Measurements from ENCODE around the gene PDE9A.

The PDE9A gene

DNA sequence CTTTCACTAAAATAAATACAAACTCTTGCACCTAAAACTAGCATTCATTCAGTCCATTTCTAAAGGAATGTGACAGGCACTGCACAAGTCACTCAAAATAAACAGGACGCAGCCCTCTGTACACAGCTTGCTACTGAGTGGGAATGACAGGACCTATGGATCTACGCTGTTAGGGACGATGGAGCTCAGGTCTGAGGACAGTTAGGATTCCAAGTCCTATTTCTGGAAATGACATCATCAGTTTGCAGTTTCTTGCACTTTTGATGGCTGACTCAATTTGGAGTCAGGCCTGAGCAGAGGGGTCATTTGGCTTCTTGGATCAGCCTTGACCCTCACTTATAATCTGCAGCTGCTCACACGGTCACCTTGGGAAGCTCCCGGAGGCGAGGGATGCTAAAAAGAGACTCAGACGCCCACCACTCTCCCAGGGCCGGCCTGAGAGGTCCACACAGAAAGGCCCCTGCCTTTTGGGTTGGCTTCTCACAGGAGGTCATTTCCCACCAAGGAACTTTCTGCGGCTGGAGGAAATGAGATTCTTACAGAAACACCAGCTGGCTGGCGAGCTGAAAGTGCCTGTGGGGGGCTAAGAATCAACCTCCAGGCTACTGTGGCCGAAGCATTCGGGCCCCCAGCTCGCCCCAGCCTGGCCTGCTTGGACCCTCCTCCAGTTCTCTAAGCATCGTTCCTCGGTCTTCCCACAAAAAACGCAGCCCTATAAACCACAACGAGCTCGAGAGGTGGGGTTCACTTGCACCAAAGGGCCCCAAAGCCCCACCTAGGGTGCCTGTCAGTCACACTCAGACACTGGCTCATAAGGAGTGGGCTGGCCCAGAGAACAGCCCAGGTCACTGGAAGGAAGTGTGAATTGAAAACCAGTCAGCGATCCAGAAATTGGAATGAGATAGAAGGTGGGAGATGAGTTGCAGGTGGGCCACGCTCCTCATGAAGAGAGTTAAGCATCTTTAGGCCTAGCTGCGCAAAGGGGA is 8.9 kb upstream of the PDE9A start:
- peak; percentile 29 for DNase-seq (ENCODE audit: low read depth)

DNA sequence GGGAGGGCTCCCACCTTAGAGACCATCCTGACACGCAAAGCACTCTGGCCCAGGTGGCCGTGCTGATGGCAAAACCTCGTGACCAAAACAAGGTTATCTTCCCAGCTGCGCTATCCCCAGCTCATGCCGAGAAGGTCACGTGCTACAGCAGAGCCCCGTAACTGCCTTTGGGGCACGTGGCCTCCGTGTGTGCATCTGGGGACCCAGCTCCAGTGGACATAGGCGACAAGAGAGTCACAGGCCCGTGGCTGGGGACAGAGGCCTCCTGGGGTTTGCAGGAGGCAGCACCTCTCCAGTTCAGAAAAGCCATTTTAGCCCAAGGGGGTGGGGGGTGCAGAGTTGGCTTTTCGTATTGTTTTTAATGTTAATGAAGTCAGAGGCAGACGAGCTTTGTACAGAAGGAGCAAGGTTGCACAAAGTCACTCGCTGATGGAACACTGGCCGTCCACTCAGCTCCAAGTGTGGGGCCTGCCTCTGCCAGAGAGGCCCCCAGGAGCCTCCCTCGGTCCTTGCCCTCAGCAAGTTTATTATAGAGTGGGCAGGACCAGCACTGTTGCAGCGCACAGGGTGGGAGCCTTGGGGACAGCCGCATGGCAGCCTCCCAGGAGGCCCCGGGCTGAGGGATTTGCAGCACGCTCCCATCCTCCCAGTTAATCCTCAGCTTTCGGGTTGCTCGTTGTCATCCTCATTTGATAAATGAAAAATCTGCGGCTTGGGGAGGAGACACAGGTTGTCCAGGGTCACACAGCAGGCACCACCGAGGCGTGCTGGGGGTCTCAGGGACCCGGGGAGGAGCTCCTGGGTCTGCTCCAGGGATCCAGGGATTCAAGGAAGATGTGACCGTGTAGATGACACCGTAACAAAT is 8.0 kb upstream of the PDE9A start:
- no peak for DNase-seq (ENCODE audit: low read depth)

DNA sequence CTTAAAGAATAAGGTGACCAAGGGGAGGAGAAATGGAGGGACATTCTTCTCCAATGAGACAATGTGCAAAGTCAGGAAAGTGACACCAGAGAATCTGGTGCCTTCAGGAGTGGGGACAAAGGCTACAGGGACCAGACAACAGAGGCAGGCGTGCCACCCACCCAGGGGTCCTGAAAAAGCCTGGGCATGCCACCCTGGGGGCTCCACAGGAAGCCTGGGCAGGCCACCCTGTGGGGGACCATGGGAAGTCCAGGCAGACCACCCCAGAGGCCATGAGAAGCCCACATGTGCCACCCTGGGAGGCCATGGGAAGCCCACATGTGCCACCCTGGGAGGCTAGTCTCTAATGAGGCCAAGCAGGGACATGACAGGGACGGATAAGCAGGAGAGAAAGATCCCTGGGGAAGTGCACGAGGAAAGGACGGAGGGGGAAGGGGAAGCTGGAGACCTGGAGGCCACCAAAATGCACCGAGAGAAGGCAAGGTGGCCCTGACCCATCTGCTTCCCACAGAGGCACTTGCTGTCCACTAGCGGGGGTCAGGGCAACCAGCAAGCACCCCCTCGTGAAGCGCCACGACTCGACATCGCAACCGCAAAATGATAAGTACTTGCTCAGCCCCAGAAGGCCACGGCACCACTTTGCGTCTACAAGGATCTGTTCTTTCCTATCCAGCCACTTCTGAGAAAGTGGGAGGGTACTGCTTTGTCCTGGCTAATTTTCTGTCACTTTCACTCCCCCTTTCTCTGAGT is 7.2 kb upstream of the PDE9A start:
- no peak for DNase-seq (ENCODE audit: low read depth)

DNA sequence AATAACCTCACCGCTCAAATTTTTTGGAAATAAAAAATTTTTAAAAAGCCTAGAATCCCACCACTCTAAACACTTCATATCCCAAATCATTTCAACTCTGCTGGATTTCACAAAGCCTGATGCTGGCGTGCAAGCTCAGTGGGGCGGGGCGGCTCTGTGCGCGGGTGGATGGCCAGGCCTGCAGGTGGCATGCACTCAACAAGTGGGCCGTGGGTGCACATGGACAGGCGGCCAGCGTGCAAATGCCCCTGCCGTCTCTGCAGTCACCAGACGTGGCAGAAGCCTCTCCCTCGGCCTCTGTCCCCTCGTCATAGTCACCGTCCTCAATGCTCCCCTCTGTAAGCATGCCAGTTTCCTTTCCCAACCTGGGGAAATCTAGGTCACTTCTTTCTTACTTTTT is 6.6 kb upstream of the PDE9A start:
- no peak for DNase-seq (ENCODE audit: low read depth)

GRCh38 chr21:42648606-42649005 is 4.8 kb upstream of the PDE9A start:
- no peak for DNase-seq (ENCODE audit: low read depth)

DNA sequence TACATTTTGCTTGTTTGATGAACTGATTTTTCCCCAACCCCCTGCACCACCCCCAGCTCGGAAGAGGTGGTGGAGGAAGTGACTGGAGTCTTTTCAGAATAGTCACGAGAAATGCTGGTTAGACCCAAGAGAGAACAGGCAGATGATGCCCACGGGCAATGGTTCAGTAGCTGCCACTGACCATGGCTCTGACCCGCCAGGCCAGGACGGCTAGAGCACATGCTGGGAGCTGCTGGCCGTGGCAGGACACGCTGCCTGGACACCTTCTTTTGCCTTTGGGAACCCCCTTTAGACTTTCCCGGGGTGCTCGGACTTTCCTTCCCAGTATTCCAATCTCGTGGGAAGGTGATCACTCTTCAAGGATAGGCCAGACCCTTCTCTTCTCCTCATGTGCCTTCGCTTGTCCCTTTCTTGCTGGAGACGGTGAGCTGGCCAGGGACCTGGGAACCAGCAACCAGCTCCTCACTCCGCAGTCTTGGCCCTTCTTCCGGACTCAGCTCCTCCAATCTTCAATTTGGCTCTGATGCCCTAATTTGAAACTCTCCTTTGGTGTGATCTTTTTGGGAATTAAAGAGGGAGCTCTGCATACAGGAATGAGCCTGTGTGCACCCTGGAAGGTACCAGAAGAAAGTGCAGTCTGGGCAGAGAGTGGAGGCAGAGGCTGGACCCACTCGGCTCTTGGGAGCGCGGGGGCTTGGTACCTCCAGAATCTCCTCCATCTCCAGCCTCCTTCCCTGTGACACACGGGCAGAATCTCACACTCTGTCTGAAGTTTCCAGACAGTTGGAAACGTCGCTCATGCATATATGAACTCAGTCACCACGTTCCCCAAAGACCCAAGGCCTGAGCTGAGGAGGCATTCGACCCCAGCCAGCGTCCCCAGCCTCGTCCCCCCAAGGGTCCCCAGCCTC is 4.0 kb upstream of the PDE9A start:
- no peak for DNase-seq (ENCODE audit: low read depth)

DNA sequence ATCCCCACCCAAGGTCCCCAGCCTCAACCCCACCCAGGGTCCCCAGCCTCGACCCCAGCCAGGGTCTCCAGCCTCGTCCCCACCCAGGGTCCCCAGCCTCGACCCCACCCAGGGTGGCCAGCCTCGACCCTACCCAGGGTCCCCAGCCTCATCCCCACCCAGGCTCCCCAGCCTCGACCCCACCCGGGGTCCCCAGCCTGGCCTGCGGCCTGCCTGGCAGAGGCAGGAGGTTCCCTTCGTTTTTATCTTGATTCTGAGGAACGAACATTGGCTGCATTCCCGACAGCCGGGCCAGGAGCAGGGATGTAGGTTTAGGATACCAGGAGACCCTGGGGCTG is 3.4 kb upstream of the PDE9A start:
- DNase-seq (ENCODE audit: low read depth), result no peak

GRCh38 chr21:42650441-42651421 is 2.7 kb upstream of the PDE9A start:
- DNase-seq (ENCODE audit: low read depth), result no peak

GRCh38 chr21:42651515-42652401 is 1.7 kb upstream of the PDE9A start:
- DNase-seq (ENCODE audit: low read depth), result no peak

DNA sequence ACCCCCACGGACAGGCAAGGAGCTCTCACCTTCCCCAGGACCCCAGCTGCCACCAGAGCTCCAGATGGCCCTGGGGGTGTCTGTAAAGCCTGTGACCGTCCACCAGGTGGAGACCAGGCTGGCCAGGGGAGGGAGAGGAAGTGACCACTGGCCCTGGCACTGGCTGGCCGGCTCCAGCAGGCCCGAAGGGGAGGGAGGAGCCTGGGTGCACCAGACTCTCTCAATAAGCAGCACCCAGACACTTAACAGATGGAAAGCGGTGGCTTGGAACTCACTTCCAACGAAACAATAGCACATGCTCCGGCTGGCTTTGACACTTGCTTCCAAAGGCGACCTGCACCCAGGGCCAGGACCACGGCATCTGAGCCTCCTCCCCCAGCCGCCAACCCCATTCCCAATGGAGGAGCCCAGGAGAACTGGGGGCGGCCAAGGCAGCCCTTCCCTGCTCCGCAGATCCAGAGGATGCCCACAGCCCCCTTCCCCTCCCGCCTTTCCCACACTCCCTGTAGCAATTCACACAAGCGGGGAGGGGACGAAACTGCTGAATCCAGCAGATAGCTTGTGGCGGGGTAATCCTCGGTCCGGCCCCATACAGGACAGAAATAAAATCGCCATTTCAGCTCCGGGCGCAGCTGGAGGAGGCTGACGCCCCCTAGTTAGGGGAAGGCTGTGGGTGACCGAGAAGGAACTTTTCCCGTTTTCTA is 742 bp upstream of the PDE9A start:
- peak; percentile 22 for DNase-seq (ENCODE audit: low read depth)

GRCh38 chr21:42654179-42654912 is 925 bp downstream of the PDE9A start:
- DNase-seq (ENCODE audit: low read depth), result no peak

- DNase-seq (ENCODE audit: low read depth), result no peak
These were observed 1.7 kb downstream of the PDE9A start for GRCh38 chr21:42654913-42655795.

DNA sequence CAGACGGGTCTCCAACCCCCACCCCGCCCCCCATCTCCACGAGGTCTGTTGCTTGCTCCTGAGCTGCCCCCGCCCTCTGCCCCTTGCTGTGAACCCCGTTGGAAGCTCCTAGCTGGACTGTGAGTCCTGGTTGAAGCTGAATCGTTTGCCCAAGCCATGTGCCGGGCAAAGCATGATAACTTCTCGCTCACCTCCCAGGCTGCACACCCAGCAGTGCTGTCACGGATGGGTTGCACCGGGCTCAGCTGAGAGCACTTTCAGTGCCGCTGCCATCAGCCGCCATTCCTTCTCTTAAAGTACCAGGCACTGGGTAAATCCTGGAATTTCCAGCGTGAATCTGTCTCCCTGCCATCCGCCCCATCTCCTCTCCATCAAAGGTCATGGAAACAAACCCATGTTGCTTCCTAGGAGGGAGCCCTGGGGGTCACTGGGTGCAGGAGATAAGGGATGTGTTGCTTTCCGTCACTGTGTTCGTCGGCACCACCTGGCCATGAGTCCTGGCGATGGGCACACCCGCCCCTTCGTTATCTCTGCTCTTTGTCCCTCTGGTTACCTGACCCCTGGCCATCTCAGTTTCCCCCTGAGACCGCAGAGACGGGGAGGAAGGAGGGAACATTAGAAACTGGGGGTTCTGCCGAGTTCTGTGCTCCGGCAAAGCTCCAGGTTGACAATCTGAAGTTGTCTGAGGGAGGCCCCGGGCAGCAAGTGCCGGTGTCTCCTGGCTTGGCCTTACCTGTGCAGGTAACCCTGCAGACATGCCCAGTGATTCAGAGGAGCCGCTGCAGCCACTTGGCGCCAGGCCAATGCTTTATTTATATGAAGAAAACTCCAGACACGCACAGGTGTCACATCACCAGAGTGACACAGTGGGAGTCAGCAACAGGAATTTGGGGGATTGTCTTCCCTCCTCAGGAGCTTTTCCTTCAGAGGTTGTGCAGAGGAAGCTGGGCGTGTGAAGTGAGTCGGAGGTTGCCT is 2.7 kb downstream of the PDE9A start:
- DNase-seq (ENCODE audit: low read depth), result no peak

DNA sequence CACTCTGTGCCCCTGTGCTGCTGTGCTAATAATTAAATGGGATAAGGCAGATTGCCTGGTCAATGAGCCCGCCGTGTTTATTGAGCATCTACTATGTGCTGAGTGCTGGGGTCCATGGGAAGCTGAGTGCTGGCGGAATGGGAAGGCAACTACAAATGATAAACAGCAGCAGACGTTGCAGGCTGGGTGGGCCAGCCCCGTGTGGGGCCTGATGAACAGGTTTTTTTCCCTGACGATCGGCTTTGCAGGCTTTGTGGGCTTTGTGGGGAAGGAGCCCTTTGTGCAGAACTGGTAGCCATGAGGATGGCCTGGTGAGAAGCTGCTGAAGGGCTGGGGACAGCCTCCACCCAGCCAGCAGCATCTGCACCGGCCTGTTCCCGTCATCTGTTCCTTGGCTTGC is 3.5 kb downstream of the PDE9A start:
- DNase-seq (ENCODE audit: low read depth), result no peak

DNA sequence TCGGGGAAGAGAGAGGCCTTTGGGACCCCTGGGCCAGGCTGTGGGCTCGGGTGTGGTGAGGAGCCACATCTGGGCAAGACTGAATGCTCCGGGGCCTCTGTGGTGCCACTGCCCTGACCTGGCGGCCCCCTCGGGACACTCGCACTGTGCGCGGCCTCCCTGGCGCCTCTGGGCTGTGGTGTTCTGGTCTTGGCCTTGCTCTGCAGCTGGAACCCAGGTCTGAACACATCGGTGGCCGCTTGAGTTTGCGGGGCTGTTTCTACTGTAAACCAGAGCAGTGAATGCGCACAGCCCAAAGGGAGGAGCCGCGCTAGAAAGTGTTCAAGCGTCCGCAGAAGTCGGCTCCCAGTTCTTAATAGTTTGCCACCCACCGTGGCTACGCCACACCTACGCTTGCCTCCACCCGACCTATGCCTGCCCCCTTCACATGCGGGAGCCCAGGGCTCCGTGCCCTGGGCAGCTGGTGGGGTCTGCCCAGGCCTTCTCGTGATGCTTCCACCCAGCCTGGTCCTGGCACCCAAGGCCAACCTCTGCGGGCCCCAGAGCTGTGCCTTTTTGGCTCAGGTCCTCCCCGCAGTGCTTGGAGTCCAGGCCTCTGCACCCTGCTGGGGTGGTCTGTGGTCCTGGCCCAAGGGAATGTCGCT is 4.4 kb downstream of the PDE9A start:
- no peak for DNase-seq (ENCODE audit: low read depth)
